HG03571 (cell line): ENCODE results near the gene C1S.
"Not testable (repeated sequence)": the region's sequence is repeated elsewhere in the genome, so short reads cannot be mapped to it uniquely, and the experiment has no call there.

ENCODE experiments used
- ATAC-seq: cut with Tn5 transposase; IDR thresholded peaks from one replicate; pipeline ENCODE4 v1.9.1; 2021; ENCODE audit not compliant: unreplicated experiment

C1S gene

GRCh38 chr12:7101047-7101693 is 40.7 kb downstream of the C1S start:
- ATAC-seq: no peak

GRCh38 chr12:7101694-7102131 is 41.2 kb downstream of the C1S start:
- no peak for ATAC-seq

- ATAC-seq: no peak
Measured at GRCh38 chr12:7102582-7102981, 42.1 kb downstream of the C1S start.

GRCh38 chr12:7103837-7104584 is 43.5 kb downstream of the C1S start:
- no peak for ATAC-seq

GRCh38 chr12:7106082-7106481 is 45.6 kb downstream of the C1S start:
- ATAC-seq: no peak

GRCh38 chr12:7107181-7107580 is 46.7 kb downstream of the C1S start:
- not testable (repeated sequence) for ATAC-seq

GRCh38 chr12:7107636-7108002 is 47.1 kb downstream of the C1S start:
- ATAC-seq: no peak

GRCh38 chr12:7108003-7108795 is 47.7 kb downstream of the C1S start:
- peak; percentile 90 for ATAC-seq

GRCh38 chr12:7108796-7109571 is 48.5 kb downstream of the C1S start, which contains the start of gene C1RL:
Gene C1RL, minus strand, starts transcription at chr12:7109214. Its CDS starts 34 bp downstream, at chr12:7109180.
- no peak for ATAC-seq

GRCh38 chr12:7109572-7109920 is 49.0 kb downstream of the C1S start:
- ATAC-seq: no peak

GRCh38 chr12:7110661-7111060 is 50.1 kb downstream of the C1S start:
- ATAC-seq: no peak

- no peak for ATAC-seq
Measured at GRCh38 chr12:7112041-7112440, 51.5 kb downstream of the C1S start.

GRCh38 chr12:7113389-7113871 is 52.9 kb downstream of the C1S start:
- no peak for ATAC-seq

GRCh38 chr12:7114008-7114407 is 53.5 kb downstream of the C1S start:
- no peak for ATAC-seq

GRCh38 chr12:7114851-7115250 is 54.3 kb downstream of the C1S start:
- no peak for ATAC-seq

- ATAC-seq: no peak
Measured at GRCh38 chr12:7116196-7116595, 55.7 kb downstream of the C1S start.

- ATAC-seq: no peak
Measured at GRCh38 chr12:7116916-7117315, 56.4 kb downstream of the C1S start.

GRCh38 chr12:7117670-7118069 is 57.2 kb downstream of the C1S start:
- ATAC-seq: no peak

GRCh38 chr12:7118881-7119280 is 58.4 kb downstream of the C1S start:
- no peak for ATAC-seq

- no peak for ATAC-seq
Measured at GRCh38 chr12:7120166-7120565, 59.6 kb downstream of the C1S start.
